T-helper 2 cell (primary cell): Measurements from ENCODE around the gene ETV6.

ENCODE experiments used
- DNase-seq, 5 experiments: peaks; one replicate each; pipeline versions ENCODE4 v3.0.0 to v3.0.0-alpha.2; 2012 to 2022

Gene ETV6

GRCh38 chr12:11743423-11744409 is 94.2 kb downstream of the ETV6 start:
- no peak for DNase-seq

GRCh38 chr12:11744410-11744801 is 94.9 kb downstream of the ETV6 start:
- no peak for DNase-seq

- no peak for DNase-seq
These were observed 95.6 kb downstream of the ETV6 start for GRCh38 chr12:11745113-11745512.

- no peak for DNase-seq
These were observed 96.7 kb downstream of the ETV6 start for GRCh38 chr12:11746024-11746771.

- DNase-seq, result no peak
These were observed 97.7 kb downstream of the ETV6 start for GRCh38 chr12:11746940-11747716.

GRCh38 chr12:11747969-11748368 is 98.5 kb downstream of the ETV6 start:
- DNase-seq, result no peak

- no peak for DNase-seq
These were observed 99.4 kb downstream of the ETV6 start for GRCh38 chr12:11748903-11749302.

GRCh38 chr12:11749943-11750690 is 100.6 kb downstream of the ETV6 start:
- DNase-seq, result no peak

- no peak for DNase-seq
These were observed 103.1 kb downstream of the ETV6 start for GRCh38 chr12:11752403-11753149.

- DNase-seq, result no peak
These were observed 103.7 kb downstream of the ETV6 start for GRCh38 chr12:11753150-11753499.

- DNase-seq, result no peak
These were observed 104.4 kb downstream of the ETV6 start for GRCh38 chr12:11753826-11754225.

- no peak for DNase-seq
These were observed 104.8 kb downstream of the ETV6 start for GRCh38 chr12:11754256-11754655.

- no peak for DNase-seq
These were observed 105.9 kb downstream of the ETV6 start for GRCh38 chr12:11755302-11755930.

- DNase-seq, result no peak
These were observed 106.5 kb downstream of the ETV6 start for GRCh38 chr12:11756022-11756421.

GRCh38 chr12:11756523-11756922 is 107.0 kb downstream of the ETV6 start:
- DNase-seq, result no peak

GRCh38 chr12:11757095-11757494 is 107.6 kb downstream of the ETV6 start:
- DNase-seq, result no peak

GRCh38 chr12:11757531-11757930 is 108.1 kb downstream of the ETV6 start:
- DNase-seq, result no peak

GRCh38 chr12:11758087-11758486 is 108.6 kb downstream of the ETV6 start:
- no peak for DNase-seq

- no peak for DNase-seq
These were observed 109.3 kb downstream of the ETV6 start for GRCh38 chr12:11758510-11759493.

- no peak for DNase-seq
These were observed 110.0 kb downstream of the ETV6 start for GRCh38 chr12:11759494-11759878.
